HG02885 (cell line): Measurements from ENCODE around the gene TNS3.

Source experiments
- ATAC-seq: cut with Tn5 transposase; IDR thresholded peaks from one replicate; pipeline ENCODE4 v1.9.1; 2021; ENCODE audit warnings: mild to moderate bottlenecking; ENCODE audit not compliant: unreplicated experiment, poor library complexity

Gene TNS3

DNA sequence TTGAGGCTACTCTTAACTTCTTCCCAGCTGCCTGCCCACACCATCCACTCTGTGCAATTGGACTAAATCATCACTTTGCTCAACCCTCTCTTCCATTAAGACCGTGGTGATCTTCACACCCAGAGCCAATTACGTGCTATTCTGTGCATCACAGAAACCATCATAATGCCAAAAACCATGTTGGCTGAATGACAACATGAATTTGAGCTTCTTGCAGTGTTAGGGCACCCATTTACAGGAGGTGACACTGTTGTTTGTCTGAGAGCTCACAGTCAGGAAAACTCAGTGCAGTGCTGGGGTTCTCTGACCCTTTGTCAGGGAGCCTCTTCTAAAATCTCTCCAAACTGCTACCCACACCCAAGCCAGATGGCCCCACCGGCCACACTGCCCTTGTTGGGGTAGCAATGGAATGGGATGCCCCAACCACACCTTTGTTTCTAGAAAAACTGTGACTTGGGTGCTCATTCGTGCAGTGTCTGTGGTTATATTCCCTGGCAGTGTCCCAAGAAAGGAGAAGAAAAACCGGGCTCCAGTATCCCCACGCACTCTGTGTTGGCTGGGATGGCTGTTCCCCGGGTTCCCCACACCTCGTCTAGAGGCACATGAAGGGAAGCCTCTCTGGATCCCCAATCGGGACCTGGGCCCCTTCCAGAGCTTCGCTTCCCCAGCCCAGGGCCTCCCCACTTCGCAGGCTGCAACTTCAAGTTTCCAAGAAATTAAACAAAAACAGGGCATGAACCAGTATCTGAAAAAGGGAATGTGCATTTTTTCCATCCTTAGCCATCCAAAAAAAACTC lies 2.0 kb upstream of the TNS3 start:
- ATAC-seq: no peak

DNA sequence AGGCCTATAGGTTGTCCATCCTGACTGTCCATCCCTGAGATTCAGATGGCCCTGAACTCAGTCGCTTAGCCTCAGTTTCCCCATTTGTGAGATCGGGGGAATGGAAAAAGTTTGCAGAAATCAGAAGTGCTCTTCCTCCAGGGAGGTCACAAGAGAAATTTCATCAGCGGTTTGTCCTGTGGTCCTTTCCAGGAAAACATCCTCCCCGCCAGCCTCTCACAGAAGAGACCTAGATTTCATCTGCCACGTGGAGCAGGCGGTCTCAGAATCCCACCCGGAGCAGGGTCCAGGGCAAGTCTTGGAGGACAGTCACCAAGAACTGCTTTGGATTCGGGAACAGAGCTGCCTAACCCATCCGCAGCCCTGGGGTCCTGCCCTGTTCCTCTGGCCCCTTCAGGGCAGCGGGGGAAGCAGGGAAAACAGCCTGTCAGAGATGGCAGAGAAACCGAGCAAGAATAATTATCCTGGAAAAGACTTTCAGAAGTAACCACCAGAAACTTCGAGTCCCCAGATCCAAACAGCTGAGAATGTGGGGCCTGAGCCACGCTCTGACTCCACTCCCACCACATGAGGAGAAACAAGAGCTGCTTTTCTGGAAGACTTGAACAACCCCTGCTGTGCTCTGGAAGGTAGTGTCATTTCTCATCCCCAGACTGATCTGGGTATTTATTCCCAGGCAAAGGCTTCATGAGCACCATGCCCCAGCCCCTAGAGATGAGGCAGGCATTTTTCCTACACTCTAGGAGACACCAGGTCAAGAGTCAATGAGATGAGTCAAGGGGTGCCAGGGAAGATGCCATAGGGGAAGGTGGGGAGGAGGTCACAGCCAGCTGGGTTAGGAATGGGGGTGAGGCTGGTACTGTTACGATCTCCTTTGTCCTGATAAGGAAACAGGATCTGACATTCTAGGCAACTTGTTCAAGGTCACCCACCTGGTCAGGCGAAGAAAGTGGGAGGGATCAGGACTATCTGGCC lies 1.1 kb upstream of the TNS3 start:
- no peak for ATAC-seq

GRCh38 chr7:47581438-47581803 lies 490 bp downstream of the TNS3 start:
- ATAC-seq: no peak

DNA sequence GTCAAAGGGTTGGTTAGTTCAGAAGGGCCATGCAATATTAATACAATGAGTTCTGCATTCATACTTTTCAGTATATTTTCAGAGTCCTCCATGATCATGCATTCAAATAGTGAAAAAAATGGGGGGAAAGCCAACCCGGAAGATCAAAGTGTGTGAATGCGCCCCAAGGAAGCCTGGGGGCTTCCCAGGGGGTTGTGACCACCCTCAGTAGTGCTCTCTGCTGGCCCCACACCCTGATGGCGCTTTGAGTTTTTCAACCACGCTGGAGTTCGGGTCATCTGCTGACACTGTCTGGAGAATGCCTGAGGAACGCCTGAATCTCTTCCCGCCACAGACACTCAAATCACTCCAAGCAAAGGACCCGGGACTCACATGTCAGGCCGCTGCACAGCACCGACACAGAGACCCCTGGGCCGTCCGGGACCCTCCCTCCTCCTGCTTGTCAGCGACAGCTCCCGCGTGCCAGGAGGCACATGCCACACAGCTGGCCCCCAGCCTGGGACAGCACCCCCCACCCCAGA lies 1.0 kb downstream of the TNS3 start:
- ATAC-seq: no peak

DNA sequence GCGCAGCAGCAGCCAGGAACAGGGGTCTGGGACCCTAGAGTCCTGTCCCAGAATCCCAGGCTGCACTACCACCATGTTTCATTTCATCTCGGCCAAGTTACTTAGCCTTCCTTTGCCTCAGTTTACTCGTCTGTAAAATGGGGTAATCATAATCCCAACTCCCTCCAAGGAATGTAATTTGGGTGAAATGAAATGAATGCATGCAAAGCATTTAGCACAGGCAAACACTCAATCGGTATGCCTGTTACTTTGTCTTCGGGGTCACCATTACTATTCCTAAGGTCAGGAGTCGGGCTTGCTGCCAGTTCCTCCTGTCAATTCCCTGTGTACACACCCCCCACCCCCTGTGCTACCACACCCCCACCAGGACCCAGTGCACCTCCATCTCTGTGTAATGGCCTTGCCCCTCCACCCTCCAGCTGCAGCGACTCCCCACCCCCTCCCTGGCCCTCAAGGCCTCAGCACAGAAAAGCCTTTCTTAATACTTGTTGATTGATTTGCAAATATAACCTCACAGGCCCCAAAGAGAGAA lies 1.7 kb downstream of the TNS3 start:
- ATAC-seq: no peak

- ATAC-seq: no peak
Measured at GRCh38 chr7:47579458-47579857, 2.5 kb downstream of the TNS3 start.

DNA sequence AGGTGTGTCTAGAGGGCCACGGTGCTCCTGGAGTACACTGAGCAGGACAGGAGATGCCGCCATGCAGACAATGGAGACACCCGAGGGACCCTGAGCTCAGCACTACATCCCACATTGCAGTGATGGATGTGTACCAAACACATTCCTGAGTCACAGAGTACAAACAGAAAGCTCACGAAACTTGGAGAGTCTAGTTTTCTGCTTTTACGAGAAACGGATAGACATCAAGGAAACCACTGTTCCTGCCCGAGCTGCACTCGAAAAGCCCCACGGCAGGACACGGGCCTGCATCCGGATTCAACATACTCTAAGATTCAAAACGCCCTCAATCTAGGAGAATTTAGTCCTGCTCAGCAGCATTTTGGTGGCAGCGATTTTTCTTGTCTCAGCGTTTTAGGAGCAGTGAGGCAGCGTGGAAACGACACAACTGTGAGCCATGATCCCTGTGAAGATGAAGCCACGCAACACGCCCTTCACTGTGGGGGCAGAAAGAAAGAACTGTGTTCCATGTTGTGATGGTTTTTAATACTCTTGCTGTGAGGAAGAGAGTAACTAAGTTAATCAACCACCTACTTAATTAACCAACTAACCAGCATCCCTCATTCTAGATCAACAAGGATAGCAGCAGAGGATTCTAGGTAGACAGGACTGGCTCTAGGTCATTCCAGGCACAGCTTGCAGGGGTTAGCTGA lies 3.2 kb downstream of the TNS3 start:
- ATAC-seq: no peak

- no peak for ATAC-seq
Measured at GRCh38 chr7:47577321-47577919, 4.5 kb downstream of the TNS3 start.

GRCh38 chr7:47576866-47577306 lies 5.0 kb downstream of the TNS3 start:
- ATAC-seq: no peak

DNA sequence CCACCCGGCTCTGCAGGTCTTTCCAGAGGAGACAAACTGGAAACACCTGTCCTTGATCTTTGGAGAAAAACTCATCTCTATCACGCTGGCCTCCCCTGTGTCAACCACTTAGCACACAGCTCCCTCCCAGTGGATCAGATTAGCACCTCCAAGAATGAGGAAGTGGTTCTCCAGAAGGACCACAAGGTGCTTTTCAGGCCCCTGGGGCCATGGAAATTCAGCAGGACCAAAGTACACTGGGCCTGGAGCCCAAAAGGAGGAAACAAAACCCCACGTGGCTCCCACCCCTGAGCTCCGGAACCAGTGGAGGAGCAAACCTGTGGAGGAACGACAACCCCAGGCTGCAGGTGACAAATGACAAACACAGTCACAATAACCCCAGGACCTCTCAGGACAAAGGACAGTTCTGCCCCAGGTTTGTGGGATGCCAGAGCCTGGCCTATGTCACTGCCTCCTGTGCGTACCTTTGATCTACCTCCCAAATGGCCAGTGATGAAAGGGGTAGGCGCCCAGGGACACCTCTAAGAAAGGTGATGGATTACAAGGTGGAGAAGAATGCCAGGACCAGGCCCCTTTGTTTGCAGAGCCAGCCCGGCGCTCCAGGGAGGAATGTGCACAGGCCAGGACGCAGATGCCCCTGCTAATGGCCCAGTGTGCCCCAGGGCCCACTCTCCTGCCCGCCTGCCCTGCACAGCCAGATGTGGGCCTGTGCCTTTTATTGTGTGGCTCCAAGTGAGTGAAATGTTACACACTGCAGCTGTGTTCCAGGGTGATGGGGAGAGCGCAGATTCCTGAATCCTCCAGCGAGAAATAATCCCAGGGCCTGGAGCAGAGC lies 5.7 kb downstream of the TNS3 start:
- no peak for ATAC-seq

DNA sequence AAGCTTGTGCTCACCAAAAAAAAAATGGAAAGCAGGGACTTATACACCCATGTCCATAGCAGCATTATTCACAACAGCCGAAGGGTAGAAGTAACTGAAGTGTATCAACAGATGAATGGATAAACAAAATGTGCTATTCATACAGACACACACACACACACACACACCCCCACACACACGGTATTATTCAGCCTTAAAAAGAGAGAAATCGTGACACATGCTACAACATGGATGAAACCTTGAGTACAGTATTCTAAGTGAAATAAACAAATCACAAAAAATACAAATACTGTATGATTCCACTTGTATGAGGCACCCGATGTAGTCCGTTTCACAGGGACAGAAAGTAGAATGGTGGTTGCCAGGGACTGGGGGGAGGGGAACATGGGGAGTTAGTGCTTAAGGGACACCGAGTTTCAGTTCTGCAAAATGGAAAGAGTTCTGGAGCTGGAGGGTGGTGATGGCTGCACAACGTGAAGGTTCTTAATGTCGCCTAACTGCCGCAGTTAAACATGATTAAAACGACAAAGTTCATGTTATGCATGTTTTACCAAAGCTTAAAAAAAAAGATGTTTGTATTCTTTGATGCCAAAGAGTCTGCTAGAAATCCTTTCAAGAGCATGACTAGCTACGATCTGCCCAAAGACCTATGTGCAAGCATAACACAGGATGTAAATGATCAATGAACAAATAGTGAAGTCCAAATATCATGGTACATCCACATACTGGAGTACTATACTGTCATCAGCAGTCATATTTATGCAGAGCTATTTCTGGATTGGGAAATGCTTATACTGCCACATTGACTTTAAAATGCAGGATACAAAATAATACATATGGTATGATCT lies 7.2 kb downstream of the TNS3 start:
- peak; percentile 85 for ATAC-seq

GRCh38 chr7:47573758-47574481 lies 8.0 kb downstream of the TNS3 start:
- ATAC-seq: no peak

DNA sequence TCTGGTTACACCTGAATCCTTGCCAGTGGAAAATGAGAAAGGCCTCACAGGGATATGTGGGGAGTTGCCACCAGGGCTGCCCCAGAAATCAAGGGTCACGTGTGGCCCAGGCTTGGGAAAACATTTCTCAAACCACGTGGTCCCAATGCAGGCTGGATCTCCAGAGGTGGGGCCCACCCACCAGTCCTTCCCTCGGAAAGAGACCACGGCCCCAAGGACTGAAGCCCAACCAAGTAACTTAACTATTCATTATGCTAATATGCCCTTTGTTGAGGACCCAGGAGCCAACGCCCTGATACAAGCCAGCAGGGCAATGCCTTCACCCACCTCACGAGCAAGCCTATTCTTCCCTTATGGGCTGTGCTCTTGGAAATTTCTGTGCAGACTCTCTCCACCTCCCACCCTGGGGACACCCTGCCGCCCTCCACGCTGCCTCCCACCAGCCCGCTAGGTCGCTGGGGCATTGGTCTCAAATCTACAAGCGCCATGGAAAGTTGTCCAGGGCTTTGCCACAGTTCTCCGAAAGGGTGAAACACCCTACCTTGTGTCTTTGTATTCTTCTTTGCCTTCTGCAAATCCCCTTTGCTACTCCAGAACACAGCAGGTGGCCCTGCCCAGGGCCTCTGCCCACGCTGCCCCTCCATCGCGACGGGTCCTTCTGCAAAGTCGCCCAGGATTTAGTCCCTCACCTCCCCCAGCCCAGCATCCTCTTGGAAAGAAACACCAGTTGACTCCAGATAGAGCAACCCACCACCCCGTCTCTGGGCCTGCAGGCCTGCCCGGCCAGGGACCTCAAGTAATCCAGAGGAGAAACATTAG lies 8.8 kb downstream of the TNS3 start:
- ATAC-seq: no peak

- no peak for ATAC-seq
Measured at GRCh38 chr7:47572094-47572445, 9.8 kb downstream of the TNS3 start.

DNA sequence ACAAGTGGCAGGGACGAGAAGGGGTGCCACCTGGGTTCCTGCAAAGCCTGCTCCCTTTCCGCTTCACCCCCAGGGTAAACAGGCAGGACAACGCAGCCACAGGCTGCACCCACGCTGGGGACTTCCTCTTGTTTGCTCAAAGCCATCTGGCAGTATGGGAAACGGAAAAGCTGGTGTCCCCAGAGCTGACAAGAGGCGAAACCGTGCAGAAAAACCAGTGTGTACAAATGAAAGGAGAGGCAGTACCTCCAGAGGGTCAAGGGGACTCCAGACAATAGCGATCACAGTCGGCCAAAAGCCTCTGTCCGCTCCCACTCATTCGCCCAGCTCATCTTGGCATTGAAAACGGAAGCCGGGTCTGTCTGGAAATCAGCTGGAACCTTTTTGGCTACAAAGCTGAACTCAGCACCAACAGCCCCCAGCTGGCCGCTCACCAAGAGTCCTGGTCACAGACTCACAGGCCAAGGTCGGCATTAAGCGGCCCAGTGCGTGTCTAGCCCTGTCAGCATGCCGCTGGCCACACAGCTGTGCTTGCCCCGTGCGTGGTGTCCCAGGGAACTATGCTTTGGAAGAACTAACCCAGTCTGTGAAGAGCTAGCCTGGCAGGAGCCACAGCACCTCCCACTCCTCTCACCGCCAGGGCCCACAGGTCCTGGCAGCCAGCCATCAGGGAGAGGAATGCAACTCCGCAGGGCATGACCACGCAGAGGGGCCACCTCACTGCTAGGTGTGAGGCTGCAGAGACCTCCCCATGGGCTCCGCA lies 10.4 kb downstream of the TNS3 start:
- ATAC-seq: no peak

DNA sequence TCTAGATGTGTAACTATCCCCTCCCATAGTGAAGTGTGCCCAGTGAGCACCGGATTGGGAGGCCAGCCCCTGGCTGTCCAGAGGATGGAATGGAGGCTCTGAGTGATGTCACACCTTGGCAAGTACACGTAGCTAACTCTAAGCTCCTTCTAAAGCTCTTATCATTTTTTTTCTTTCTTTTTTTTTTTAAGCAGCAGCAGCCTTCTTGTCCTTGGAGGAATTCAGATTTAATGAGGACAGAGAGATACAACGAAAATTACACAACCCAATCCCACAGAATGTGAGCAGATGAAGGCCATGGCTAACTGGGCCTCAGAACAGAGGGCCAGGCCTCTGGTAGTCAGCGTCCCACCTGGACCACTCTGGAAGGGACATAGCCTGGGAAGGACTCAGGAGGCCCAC lies 11.3 kb downstream of the TNS3 start:
- ATAC-seq: no peak
